B cell (primary cell): ENCODE data around the gene SELENOH. TPM values are rescaled to one million over a fixed set of nuclear protein-coding genes. Genes with fewer than 3 reads are reported as not detected.

Experiments
- ATAC-seq: fragments of 200-7000 bp; cut with Tn5 transposase; one replicate; pipeline ENCODE4 v1.10.0; 2021; ENCODE audit warnings: low read depth, mild to moderate bottlenecking, moderate number of reproducible peaks, moderate library complexity
- CTCF ChIA-PET: fragments of 350-600 bp; sonication (Branson Sonifier 250); formaldehyde crosslinking; loops from one replicate; lab custom pipeline; 2021; ENCODE audit warnings: antibody characterized with exemption, inconsistent platforms; lab: Charles Lee
- POLR2A ChIA-PET: fragments of 350-600 bp; sonication (Branson Sonifier 250); formaldehyde crosslinking; loops from one replicate; lab custom pipeline; 2021; ENCODE audit warnings: antibody characterized with exemption; lab: Charles Lee
- DNase-seq: peaks from one replicate; pipeline ENCODE4 v3.0.0; 2013
- H2AFZ ChIP-seq: 2 replicates; pipeline ENCODE4 v1.6.1; 2012; ENCODE audit warnings: mild to moderate bottlenecking, low read depth, low read length; ENCODE audit not compliant: insufficient read depth, poor library complexity, severe bottlenecking
- H3K27ac ChIP-seq, 2 donors: 1 replicate in 1 of 2; 2 replicates in 1 of 2; pipeline ENCODE4 v1.5.1; 2012 to 2013; ENCODE audit warnings: low read length in 2 of 2, mild to moderate bottlenecking in 2 of 2, moderate library complexity in 1 of 2
- H3K27me3 ChIP-seq, 4 experiments: fragments of 200-600 bp in 1 of 4; sonication (generic) in 1 of 4; replicated peaks in 1 of 4; 1 replicate in 2 of 4; 2 replicates in 2 of 4; pipeline versions ENCODE4 v1.6.1 to v1.7.0; 2013 to 2016; ENCODE audit warnings: low read length in 3 of 4, mild to moderate bottlenecking in 2 of 4, mixed read lengths in 1 of 4, moderate library complexity in 1 of 4; ENCODE audit not compliant: insufficient read depth in 4 of 4, control insufficient read depth in 3 of 4; ENCODE audit errors: control extremely low read depth in 1 of 4
- H3K36me3 ChIP-seq, 2 experiments: replicated peaks in 1 of 2; 1 replicate in 1 of 2; 2 replicates in 1 of 2; pipeline versions ENCODE4 v1.6.1 to v1.7.1; 2013; ENCODE audit warnings: low read length in 1 of 2; ENCODE audit not compliant: insufficient read depth in 2 of 2, control insufficient read depth in 1 of 2; ENCODE audit errors: control extremely low read depth in 1 of 2, extremely low read depth in 1 of 2
- H3K4me1 ChIP-seq, 2 donors: fragments of 200-600 bp in 1 of 2; sonication (generic) in 1 of 2; 1 replicate in 1 of 2; 2 replicates in 1 of 2; pipeline versions ENCODE4 v1.5.1 to v1.6.1; 2013 to 2017; ENCODE audit warnings: low read length in 2 of 2; ENCODE audit not compliant: control insufficient read depth in 2 of 2, insufficient read depth in 2 of 2
- H3K4me2 ChIP-seq: replicated peaks from 2 replicates; pipeline ENCODE3; 2012; ENCODE audit warnings: mild to moderate bottlenecking, low read depth, low read length; ENCODE audit not compliant: poor library complexity, severe bottlenecking
- H3K4me3 ChIP-seq, 5 experiments: fragments of 200-600 bp in 1 of 5; sonication (generic) in 1 of 5; 1 replicate in 3 of 5; 2 replicates in 2 of 5; pipeline versions ENCODE4 v1.5.1 to v1.7.0; 2011 to 2016; ENCODE audit warnings: low read length in 4 of 5, mild to moderate bottlenecking in 4 of 5, low read depth in 2 of 5, control low read depth in 1 of 5, moderate library complexity in 1 of 5; ENCODE audit not compliant: insufficient read depth in 1 of 5; ENCODE audit errors: control extremely low read depth in 1 of 5, extremely low read depth in 1 of 5
- H3K79me2 ChIP-seq: fragments of 200-600 bp; sonication (generic); one replicate; pipeline ENCODE4 v1.6.0; 2016; ENCODE audit warnings: low read length; ENCODE audit not compliant: control insufficient read depth, insufficient read depth
- H3K9ac ChIP-seq: fragments of 200-600 bp; sonication (generic); 2 replicates; pipeline ENCODE4 v1.6.1; 2017; ENCODE audit warnings: mild to moderate bottlenecking, low read length, moderate library complexity
- H3K9me3 ChIP-seq, 3 donors: one replicate each; pipeline versions ENCODE4 v1.6.1 to v1.7.1; 2013; ENCODE audit warnings: low read length in 2 of 3; ENCODE audit not compliant: control insufficient read depth in 2 of 3, insufficient read depth in 1 of 3; ENCODE audit errors: control extremely low read depth in 1 of 3
- H4K20me1 ChIP-seq: 2 replicates; pipeline ENCODE4 v1.6.0; 2012; ENCODE audit warnings: mild to moderate bottlenecking, low read length; ENCODE audit not compliant: insufficient read depth, control insufficient read depth, poor library complexity, severe bottlenecking
- H3K27ac Mint-ChIP-seq: one replicate; pipeline ENCODE4 v1.8.0; 2021; ENCODE audit warnings: mixed read lengths
- H3K27me3 Mint-ChIP-seq: one replicate; pipeline ENCODE4 v1.8.0; 2021; ENCODE audit warnings: mixed read lengths
- H3K4me1 Mint-ChIP-seq: one replicate; pipeline ENCODE4 v1.8.0; 2021; ENCODE audit warnings: mixed read lengths
- H3K4me3 Mint-ChIP-seq: one replicate; pipeline ENCODE4 v1.8.0; 2021; ENCODE audit warnings: mixed read lengths
- H3K9me3 Mint-ChIP-seq: one replicate; pipeline ENCODE4 v1.8.0; 2022; ENCODE audit warnings: mixed read lengths; ENCODE audit not compliant: insufficient read depth
- EZH2 ChIP-seq: IDR thresholded peaks from 2 replicates; pipeline ENCODE4 v1.6.1; 2012; ENCODE audit warnings: borderline replicate concordance, low read depth, mild to moderate bottlenecking, moderate library complexity, low read length; ENCODE audit not compliant: insufficient read depth, poor library complexity, severe bottlenecking
- WGBS: methylation state at CpG from one replicate; pipeline ENCODE4 v1.1.5; 2013; ENCODE audit warnings: missing lambda C conversion rate; ENCODE audit not compliant: insufficient coverage; 5-methylcytosine and 5-hydroxymethylcytosine counted together
- intact Hi-C: fragments of 100-400 bp; cut with micrococcal nuclease; formaldehyde crosslinking; loops from one replicate; pipeline ENCODE4 v1.10.0; 2022
- polyA plus RNA-seq: library from polyadenylated mRNA; depleted of rRNA; stranded (reverse); fragments of >200 nt; gene quantifications from 2 replicates; pipeline ENCODE4 v1.2.3, GENCODE V29; 2012
- total RNA-seq, 2 donors: library from RNA; stranded (reverse); fragments of 120-200 nt in 1 of 2; gene quantifications; 1 replicate in 1 of 2; 2 replicates in 1 of 2; pipeline versions ENCODE4 v1.2.3 to v1.2.4, GENCODE V29; 2013 to 2022
- TF ChIP-seq, protein P1 (sequence below): fragments of 200-600 bp; IDR thresholded peaks from one replicate; pipeline ENCODE4 v1.8.0; 2022; ENCODE audit warnings: antibody characterized with exemption, mild to moderate bottlenecking

Gene SELENOH
- total and polyA plus RNA-seq, 2 donors (not counting 1 experiment from before 2014, with no cell fraction given) = 147 to 196 TPM

- H3K4me3 Mint-ChIP-seq = no peak overlapping the region
- no peak overlapping the region for H3K27ac Mint-ChIP-seq
- ChIA-PET CTCF (interaction anchor here (0.7 to 1.4 kb wide), 4 partner anchors 13 to 1447 kb away, joined by 3 to 8 read pairs (median 4); partner anchors contain the start of gene BTBD18), POLR2A (no interaction called here)
- Histone ChIP-seq H3K36me3 (no peaks in the 10 kb centered on the region), H3K27ac (no peak overlapping the region), H3K4me1 (peaks cover 4 to 12% of the 10 kb centered on the region in 2 donors), H2AFZ (no peak overlapping the region), H3K9me3 (no peaks in the 10 kb centered on the region), H3K27me3 (no peaks in the 10 kb centered on the region), H3K4me3 (no peak overlapping the region), H4K20me1 (no peaks in the 10 kb centered on the region), H3K79me2 (peaks cover 85% of the 10 kb centered on the region), H3K9ac (no peak overlapping the region), H3K4me2 (no peak overlapping the region)
- 100% methylated on average over 1 of the region's 3 CpGs for WGBS
- no peaks in the 10 kb centered on the region for H3K9me3 Mint-ChIP-seq
- no peaks in the 10 kb centered on the region for H3K27me3 Mint-ChIP-seq
- ATAC-seq (no peak), DNase-seq (no peak)
- TF ChIP-seq EZH2 = no peak
- TF ChIP-seq, protein P1, sequence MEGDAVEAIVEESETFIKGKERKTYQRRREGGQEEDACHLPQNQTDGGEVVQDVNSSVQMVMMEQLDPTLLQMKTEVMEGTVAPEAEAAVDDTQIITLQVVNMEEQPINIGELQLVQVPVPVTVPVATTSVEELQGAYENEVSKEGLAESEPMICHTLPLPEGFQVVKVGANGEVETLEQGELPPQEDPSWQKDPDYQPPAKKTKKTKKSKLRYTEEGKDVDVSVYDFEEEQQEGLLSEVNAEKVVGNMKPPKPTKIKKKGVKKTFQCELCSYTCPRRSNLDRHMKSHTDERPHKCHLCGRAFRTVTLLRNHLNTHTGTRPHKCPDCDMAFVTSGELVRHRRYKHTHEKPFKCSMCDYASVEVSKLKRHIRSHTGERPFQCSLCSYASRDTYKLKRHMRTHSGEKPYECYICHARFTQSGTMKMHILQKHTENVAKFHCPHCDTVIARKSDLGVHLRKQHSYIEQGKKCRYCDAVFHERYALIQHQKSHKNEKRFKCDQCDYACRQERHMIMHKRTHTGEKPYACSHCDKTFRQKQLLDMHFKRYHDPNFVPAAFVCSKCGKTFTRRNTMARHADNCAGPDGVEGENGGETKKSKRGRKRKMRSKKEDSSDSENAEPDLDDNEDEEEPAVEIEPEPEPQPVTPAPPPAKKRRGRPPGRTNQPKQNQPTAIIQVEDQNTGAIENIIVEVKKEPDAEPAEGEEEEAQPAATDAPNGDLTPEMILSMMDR = no peak
- peaks cover 18% of the 10 kb centered on the region for H3K4me1 Mint-ChIP-seq
- intact Hi-C loops = no loop called here
Observed at GRCh38 chr11:57771365-57771764, 30.1 kb downstream of the SELENOH start.

DNA sequence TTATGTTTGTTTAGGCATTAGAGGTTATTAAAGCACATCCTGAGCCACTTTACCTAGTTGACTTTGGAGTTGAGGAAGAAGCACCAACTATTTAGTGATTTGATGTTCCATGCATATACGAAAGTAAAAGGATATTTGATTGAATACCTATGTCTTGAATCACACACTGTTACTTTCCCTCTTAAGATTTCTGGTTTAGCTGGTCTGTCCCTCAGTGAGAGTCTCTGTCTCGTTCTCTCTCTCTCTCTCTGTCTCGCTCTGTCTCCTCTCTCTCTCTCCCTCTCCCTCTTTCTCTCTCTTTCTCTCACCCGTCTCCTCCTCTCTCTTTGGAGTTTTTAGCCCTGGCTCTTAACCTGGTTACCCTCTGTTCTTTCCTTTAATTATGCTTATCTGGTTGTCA is 31.3 kb downstream of the SELENOH start:
- intact Hi-C loops = no loop called here
- CTCF ChIA-PET = interaction anchor here (1.0 to 1.4 kb wide), 2 partner anchors 12 to 28 kb away, joined by 3 to 8 read pairs; no protein-coding TSS in a partner anchor
- H3K9ac ChIP-seq = no peak overlapping the region
- H3K4me3 ChIP-seq = no peak overlapping the region
- POLR2A ChIA-PET = no interaction called here
- H3K27me3 ChIP-seq = no peaks in the 10 kb centered on the region
- H3K36me3 ChIP-seq = no peaks in the 10 kb centered on the region
- peaks cover 4 to 13% of the 10 kb centered on the region in 2 donors for H3K4me1 ChIP-seq
- TF ChIP-seq EZH2 = no peak
- TF ChIP-seq, protein P1 = no peak
- peaks cover 85% of the 10 kb centered on the region for H3K79me2 ChIP-seq
- WGBS = 92% methylated on average over 2 of the region's 4 CpGs
- no peak overlapping the region for H2AFZ ChIP-seq
- H4K20me1 ChIP-seq = no peaks in the 10 kb centered on the region
- Mint-ChIP-seq H3K27ac (no peak overlapping the region), H3K27me3 (no peaks in the 10 kb centered on the region), H3K4me1 (peaks cover 24% of the 10 kb centered on the region), H3K9me3 (no peaks in the 10 kb centered on the region), H3K4me3 (no peak overlapping the region)
- H3K9me3 ChIP-seq = no peaks in the 10 kb centered on the region
- H3K27ac ChIP-seq = no peak overlapping the region
- no peak overlapping the region for H3K4me2 ChIP-seq
- ATAC-seq (no peak), DNase-seq (no peak)
